ENCODE measurements around the gene FERD3L. TPM values are rescaled to one million over a fixed set of nuclear protein-coding genes. Genes with fewer than 3 reads are reported as not detected.

Gene FERD3L
- total and polyA plus RNA-seq, 9 donors = not detected

DNA sequence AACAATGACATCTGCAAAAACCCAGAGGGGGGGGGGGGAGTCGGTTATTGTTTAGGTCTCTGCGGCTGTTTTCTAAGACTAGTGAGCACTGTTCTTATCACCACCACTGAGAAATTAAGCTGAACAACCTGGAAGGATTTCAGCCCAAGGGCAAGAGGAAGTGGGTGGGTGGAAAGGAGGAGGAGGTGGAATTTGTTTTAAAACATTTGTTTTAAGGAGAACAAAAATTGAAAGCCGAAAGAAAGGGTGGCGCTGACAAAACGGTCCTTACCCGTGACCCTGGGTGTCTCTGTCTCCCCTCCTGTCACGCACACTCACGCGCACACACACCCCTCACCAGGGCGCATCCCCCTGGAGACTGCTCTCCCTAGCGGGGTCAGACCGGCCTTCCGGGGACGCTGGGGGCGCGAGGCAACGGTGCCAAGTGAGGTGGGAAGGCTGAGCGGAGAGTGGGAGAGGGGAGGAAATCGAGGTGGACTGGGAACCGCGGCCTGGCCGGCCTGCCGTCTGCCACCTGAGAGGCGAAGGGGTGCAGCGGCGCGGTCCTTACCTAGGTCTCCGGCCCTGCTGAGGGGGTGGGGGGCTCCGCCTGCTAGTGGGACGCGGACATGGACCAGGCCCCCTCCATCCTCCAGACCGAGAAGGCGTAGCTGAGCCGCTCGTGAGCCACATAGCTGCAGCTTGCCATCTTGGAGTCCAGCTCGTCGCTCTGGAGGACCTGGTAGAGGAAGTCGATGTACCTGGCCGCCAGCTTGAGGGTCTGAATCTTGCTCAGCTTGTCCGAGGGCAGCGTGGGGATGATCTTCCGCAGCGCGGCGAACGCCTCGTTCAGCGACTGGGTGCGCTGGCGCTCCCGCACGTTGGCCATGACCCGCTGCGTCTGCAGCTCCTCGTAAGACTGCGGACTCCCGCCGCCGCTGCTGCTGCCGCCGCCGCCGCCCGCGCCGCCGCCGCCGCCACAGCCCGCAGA is 28.8 kb downstream of the FERD3L start:
- TF ChIP-seq CTCF (IDR thresholded peaks at IDR 0.05) = no peak
- TF ChIP-seq EP300 (IDR thresholded peaks at IDR 0.05) = no peak
- TF ChIP-seq POLR2A (IDR thresholded peaks at IDR 0.05) = no peak
- Histone ChIP-seq H3K4me1 (ENCODE audit: insufficient read depth) (peaks cover 2% of the 10 kb centered on the region), H3K4me3 (peak overlapping the region; percentile 69), H3K36me3 (no peaks in the 10 kb centered on the region), H3K27me3 (no peaks in the 10 kb centered on the region), H3K9me3 (no peaks in the 10 kb centered on the region), H3K27ac (no peak overlapping the region)
- WGBS, 3 donors = 1% methylated on average over 47 to 70 of the region's 70 CpGs
- DNase-seq = peak in 3 of 5 donors; percentile 26 to 48 (median 43)
- intact Hi-C loops (cut with DNase I) = no loop called here

- Histone ChIP-seq H3K27me3 (no peaks in the 10 kb centered on the region), H3K4me1 (ENCODE audit: insufficient read depth) (peaks cover 2% of the 10 kb centered on the region), H3K27ac (no peak overlapping the region), H3K4me3 (peak overlapping the region; percentile 69), H3K9me3 (no peaks in the 10 kb centered on the region), H3K36me3 (no peaks in the 10 kb centered on the region)
- intact Hi-C loops (cut with DNase I) = no loop called here
- TF ChIP-seq EP300 (IDR thresholded peaks at IDR 0.05) (no peak), POLR2A (IDR thresholded peaks at IDR 0.05) (no peak), CTCF (IDR thresholded peaks at IDR 0.05) (no peak)
- no peak for DNase-seq
- WGBS, 3 donors = 27 to 32% (median 28%) methylated on average over 2 of the region's 2 CpGs
Measured at GRCh38 chr7:19114551-19114855, 30.7 kb downstream of the FERD3L start.

- H3K27me3 ChIP-seq = no peaks in the 10 kb centered on the region
- no peak for TF ChIP-seq EP300 (IDR thresholded peaks at IDR 0.05)
- no peak for TF ChIP-seq CTCF (IDR thresholded peaks at IDR 0.05)
- no peak for TF ChIP-seq POLR2A (IDR thresholded peaks at IDR 0.05)
- intact Hi-C loops (cut with DNase I) = no loop called here
- H3K4me3 ChIP-seq = peak overlapping the region; percentile 69
- WGBS, 3 donors = 54 to 72% (median 56%) methylated on average over 3 of the region's 3 CpGs
- peaks cover 2% of the 10 kb centered on the region for H3K4me1 ChIP-seq (ENCODE audit: insufficient read depth)
- no peaks in the 10 kb centered on the region for H3K36me3 ChIP-seq
- H3K27ac ChIP-seq = no peak overlapping the region
- no peak for DNase-seq
- H3K9me3 ChIP-seq = no peaks in the 10 kb centered on the region
Measured at GRCh38 chr7:19113855-19114550, 31.2 kb downstream of the FERD3L start.

- H3K4me1 ChIP-seq (ENCODE audit: insufficient read depth) = no peaks in the 10 kb centered on the region
- H3K27me3 ChIP-seq = no peaks in the 10 kb centered on the region
- WGBS, 3 donors = 87 to 90% (median 88%) methylated on average over 4 of the region's 4 CpGs
- intact Hi-C loops (cut with DNase I) = no loop called here
- TF ChIP-seq EP300 (IDR thresholded peaks at IDR 0.05) (no peak), CTCF (IDR thresholded peaks at IDR 0.05) (no peak), POLR2A (IDR thresholded peaks at IDR 0.05) (no peak)
- H3K9me3 ChIP-seq = no peaks in the 10 kb centered on the region
- DNase-seq = no peak
- H3K27ac ChIP-seq = no peak overlapping the region
- no peaks in the 10 kb centered on the region for H3K36me3 ChIP-seq
- H3K4me3 ChIP-seq = no peak overlapping the region
Measured at GRCh38 chr7:19113002-19113350, 32.2 kb downstream of the FERD3L start.

Measured in ovary (tissue), 9 donors.